GM23338 (cell line): ENCODE results near the gene APH1B. TPM values are rescaled to one million over a fixed set of nuclear protein-coding genes. Genes with fewer than 3 reads are reported as not detected.

Experiments used
- ATAC-seq: fragments of 200-7000 bp; cut with Tn5 transposase; 3 replicates; pipeline ENCODE4 v1.9.1; 2020
- DNase-seq: peaks from one replicate; pipeline ENCODE4 v3.0.0-alpha.2; 2015; ENCODE audit warnings: low spot score
- H2AFZ ChIP-seq: fragments of 200-600 bp; sonication (generic); 2 replicates; pipeline ENCODE4 v1.8.0; 2016; ENCODE audit warnings: antibody characterized with exemption, mild to moderate bottlenecking, moderate library complexity
- H3F3A ChIP-seq: fragments of 200-600 bp; sonication (generic); replicated peaks from 2 replicates; pipeline ENCODE4 v1.8.0; 2017; ENCODE audit warnings: antibody characterized with exemption, mixed run types, low read depth
- H3K27ac ChIP-seq: fragments of 200-600 bp; sonication (generic); 2 replicates; pipeline ENCODE4 v1.6.1; 2016; ENCODE audit warnings: low read depth
- H3K27me3 ChIP-seq: fragments of 200-600 bp; sonication (generic); 2 replicates; pipeline ENCODE4 v1.8.0; 2016; ENCODE audit warnings: mild to moderate bottlenecking, mixed run types, moderate library complexity; ENCODE audit not compliant: insufficient read depth
- H3K36me3 ChIP-seq: fragments of 200-600 bp; sonication (generic); 2 replicates; pipeline ENCODE4 v1.8.0; 2016; ENCODE audit warnings: mild to moderate bottlenecking; ENCODE audit not compliant: insufficient read depth
- H3K4me1 ChIP-seq: fragments of 200-600 bp; sonication (generic); 2 replicates; pipeline ENCODE4 v1.8.0; 2016; ENCODE audit warnings: mild to moderate bottlenecking, moderate library complexity; ENCODE audit not compliant: insufficient read depth
- H3K4me2 ChIP-seq: fragments of 200-600 bp; sonication (generic); 2 replicates; pipeline ENCODE4 v1.7.1; 2017; ENCODE audit warnings: mixed run types
- H3K4me3 ChIP-seq: fragments of 200-600 bp; sonication (generic); 2 replicates; pipeline ENCODE4 v1.6.1; 2016; ENCODE audit warnings: mixed run types
- H3K79me2 ChIP-seq: fragments of 200-600 bp; sonication (generic); replicated peaks from 2 replicates; pipeline ENCODE4 v1.8.0; 2017; ENCODE audit warnings: mild to moderate bottlenecking; ENCODE audit not compliant: insufficient read depth
- H3K9me2 ChIP-seq: fragments of 200-600 bp; sonication (generic); 2 replicates; pipeline ENCODE4 v1.8.0; 2017; ENCODE audit not compliant: insufficient read depth
- H4K20me1 ChIP-seq: fragments of 200-600 bp; sonication (generic); replicated peaks from 2 replicates; pipeline ENCODE4 v1.8.0; 2017; ENCODE audit warnings: mild to moderate bottlenecking; ENCODE audit not compliant: insufficient read depth
- H3K27ac Mint-ChIP-seq: 2 replicates; pipeline ENCODE4 v1.8.0; 2020; ENCODE audit warnings: inconsistent platforms, mild to moderate bottlenecking, moderate library complexity, mixed read lengths
- H3K27me3 Mint-ChIP-seq: 3 replicates; pipeline ENCODE4 v1.8.0; 2022; ENCODE audit warnings: low read depth, mild to moderate bottlenecking, moderate library complexity, mixed read lengths, inconsistent platforms; ENCODE audit not compliant: insufficient read depth, poor library complexity
- H3K36me3 Mint-ChIP-seq: 3 replicates; pipeline ENCODE4 v1.8.0; 2021; ENCODE audit warnings: low read depth, mild to moderate bottlenecking, inconsistent platforms, moderate library complexity, mixed read lengths
- H3K4me1 Mint-ChIP-seq: 3 replicates; pipeline ENCODE4 v1.8.0; 2020; ENCODE audit warnings: mild to moderate bottlenecking, inconsistent platforms, mixed read lengths
- H3K4me3 Mint-ChIP-seq: 3 replicates; pipeline ENCODE4 v1.8.0; 2021; ENCODE audit warnings: moderate library complexity, mild to moderate bottlenecking, inconsistent platforms, mixed read lengths
- H3K9me3 Mint-ChIP-seq: 3 replicates; pipeline ENCODE4 v1.8.0; 2020; ENCODE audit warnings: moderate library complexity, mild to moderate bottlenecking, inconsistent platforms, mixed read lengths
- CREB1 ChIP-seq: fragments of 250-450 bp; sonication (Bioruptor Pico); IDR thresholded peaks from 2 replicates; pipeline ENCODE4 v1.5.0; 2020; ENCODE audit warnings: low read depth, mild to moderate bottlenecking, moderate library complexity
- ETS1 ChIP-seq: IDR thresholded peaks from 2 replicates; pipeline ENCODE4 v1.6.1; 2016; ENCODE audit warnings: antibody characterized with exemption
- EZH2 ChIP-seq: fragments of 200-600 bp; sonication (generic); IDR thresholded peaks from one replicate; pipeline ENCODE4 v1.8.0; 2017; ENCODE audit warnings: antibody characterized with exemption, mild to moderate bottlenecking, low read depth; ENCODE audit not compliant: unreplicated experiment
- EZH2phosphoT487 ChIP-seq: fragments of 200-600 bp; sonication (generic); IDR thresholded peaks from one replicate; pipeline ENCODE4 v1.8.1; 2018; ENCODE audit warnings: antibody characterized with exemption; ENCODE audit not compliant: unreplicated experiment
- JUNB ChIP-seq: IDR thresholded peaks from one replicate; pipeline ENCODE4 v1.6.1; 2016; ENCODE audit warnings: antibody characterized with exemption; ENCODE audit not compliant: unreplicated experiment
- NANOG ChIP-seq: IDR thresholded peaks from 2 replicates; pipeline ENCODE4 v1.6.1; 2016; ENCODE audit warnings: antibody characterized with exemption, borderline replicate concordance
- POLR2AphosphoS5 ChIP-seq: IDR thresholded peaks from 2 replicates; pipeline ENCODE4 v1.6.1; 2016; ENCODE audit warnings: antibody characterized with exemption, low read depth
- STAT1 ChIP-seq: IDR thresholded peaks from one replicate; pipeline ENCODE4 v1.6.1; 2016; ENCODE audit warnings: antibody characterized with exemption; ENCODE audit not compliant: unreplicated experiment
- ZNF114 ChIP-seq: fragments of 250-450 bp; sonication (Bioruptor Pico); IDR thresholded peaks from 2 replicates; pipeline ENCODE4 v1.5.0; 2020; ENCODE audit warnings: mild to moderate bottlenecking, moderate library complexity
- ZNF331 ChIP-seq: fragments of 250-450 bp; sonication (Bioruptor Pico); IDR thresholded peaks from 2 replicates; pipeline ENCODE4 v1.5.0; 2020; ENCODE audit warnings: low read depth, mild to moderate bottlenecking, moderate library complexity
- polyA plus RNA-seq: library from polyadenylated mRNA; unstranded; fragments of >200 nt; fragmentation: Nextera tagmentation; extraction: Ambion mirVana; gene quantifications from 2 replicates; pipeline ENCODE4 v1.2.1, GENCODE V29; 2016
- total RNA-seq: library from RNA; depleted of rRNA; stranded (reverse); fragments of >200 nt; shearing (Covaris generic); gene quantifications from 2 replicates; pipeline ENCODE4 v1.2.3, GENCODE V29; 2014
- TF ChIP-seq, protein P1 (sequence below): fragments of 250-450 bp; sonication (Bioruptor Pico); IDR thresholded peaks from 2 replicates; pipeline ENCODE4 v1.5.0; 2020; ENCODE audit warnings: mild to moderate bottlenecking, moderate library complexity
- TF ChIP-seq, protein P2 (sequence below): IDR thresholded peaks from one replicate; pipeline ENCODE4 v1.6.1; 2018; ENCODE audit warnings: antibody characterized with exemption; ENCODE audit not compliant: unreplicated experiment
- TF ChIP-seq, protein P3 (sequence below), 2 experiments: fragments of 200-600 bp in 1 of 2; sonication (generic) in 1 of 2; conservative IDR thresholded peaks; 2 replicates each; pipeline versions ENCODE4 v1.5.1 to v1.6.1; 2016 to 2017; ENCODE audit warnings: antibody characterized with exemption in 2 of 2, low read depth in 2 of 2, mild to moderate bottlenecking in 2 of 2, moderate library complexity in 1 of 2

The APH1B gene
- total and polyA plus RNA-seq, 2 experiments from 2014 or later, result 14.3 to 24.4 TPM

GRCh38 chr15:63335543-63336240 is 58.3 kb downstream of the APH1B start:
- DNase-seq, result no peak
- Histone ChIP-seq H3K4me2 (no peak overlapping the region), H2AFZ (no peak overlapping the region), H3K4me1 (peaks cover 18% of the 10 kb centered on the region), H3K27ac (no peak overlapping the region), H3K9me2 (0 out of 2 replicates have a peak, but pooled peaks cover under 1% of the 10 kb centered on the region), H3K36me3 (no peaks in the 10 kb centered on the region), H3F3A (no peaks in the 10 kb centered on the region), H3K27me3 (no peaks in the 10 kb centered on the region), H3K4me3 (no peak overlapping the region), H3K79me2 (no peaks in the 10 kb centered on the region), H4K20me1 (no peaks in the 10 kb centered on the region)
- Mint-ChIP-seq H3K9me3 (no peaks in the 10 kb centered on the region), H3K36me3 (no peaks in the 10 kb centered on the region; the same call in 2 of the 3 replicates), H3K27ac (no peak overlapping the region), H3K4me1 (peaks cover 25% of the 10 kb centered on the region), H3K4me3 (no peak overlapping the region), H3K27me3 (no peaks in the 10 kb centered on the region)
- ATAC-seq, result no peak
- TF ChIP-seq EZH2phosphoT487, result no peak
- TF ChIP-seq NANOG, result no peak
- TF ChIP-seq ETS1, result no peak
- TF ChIP-seq EZH2, result no peak
- no peak for TF ChIP-seq STAT1
- no peak for TF ChIP-seq POLR2AphosphoS5
- TF ChIP-seq, protein P1, sequence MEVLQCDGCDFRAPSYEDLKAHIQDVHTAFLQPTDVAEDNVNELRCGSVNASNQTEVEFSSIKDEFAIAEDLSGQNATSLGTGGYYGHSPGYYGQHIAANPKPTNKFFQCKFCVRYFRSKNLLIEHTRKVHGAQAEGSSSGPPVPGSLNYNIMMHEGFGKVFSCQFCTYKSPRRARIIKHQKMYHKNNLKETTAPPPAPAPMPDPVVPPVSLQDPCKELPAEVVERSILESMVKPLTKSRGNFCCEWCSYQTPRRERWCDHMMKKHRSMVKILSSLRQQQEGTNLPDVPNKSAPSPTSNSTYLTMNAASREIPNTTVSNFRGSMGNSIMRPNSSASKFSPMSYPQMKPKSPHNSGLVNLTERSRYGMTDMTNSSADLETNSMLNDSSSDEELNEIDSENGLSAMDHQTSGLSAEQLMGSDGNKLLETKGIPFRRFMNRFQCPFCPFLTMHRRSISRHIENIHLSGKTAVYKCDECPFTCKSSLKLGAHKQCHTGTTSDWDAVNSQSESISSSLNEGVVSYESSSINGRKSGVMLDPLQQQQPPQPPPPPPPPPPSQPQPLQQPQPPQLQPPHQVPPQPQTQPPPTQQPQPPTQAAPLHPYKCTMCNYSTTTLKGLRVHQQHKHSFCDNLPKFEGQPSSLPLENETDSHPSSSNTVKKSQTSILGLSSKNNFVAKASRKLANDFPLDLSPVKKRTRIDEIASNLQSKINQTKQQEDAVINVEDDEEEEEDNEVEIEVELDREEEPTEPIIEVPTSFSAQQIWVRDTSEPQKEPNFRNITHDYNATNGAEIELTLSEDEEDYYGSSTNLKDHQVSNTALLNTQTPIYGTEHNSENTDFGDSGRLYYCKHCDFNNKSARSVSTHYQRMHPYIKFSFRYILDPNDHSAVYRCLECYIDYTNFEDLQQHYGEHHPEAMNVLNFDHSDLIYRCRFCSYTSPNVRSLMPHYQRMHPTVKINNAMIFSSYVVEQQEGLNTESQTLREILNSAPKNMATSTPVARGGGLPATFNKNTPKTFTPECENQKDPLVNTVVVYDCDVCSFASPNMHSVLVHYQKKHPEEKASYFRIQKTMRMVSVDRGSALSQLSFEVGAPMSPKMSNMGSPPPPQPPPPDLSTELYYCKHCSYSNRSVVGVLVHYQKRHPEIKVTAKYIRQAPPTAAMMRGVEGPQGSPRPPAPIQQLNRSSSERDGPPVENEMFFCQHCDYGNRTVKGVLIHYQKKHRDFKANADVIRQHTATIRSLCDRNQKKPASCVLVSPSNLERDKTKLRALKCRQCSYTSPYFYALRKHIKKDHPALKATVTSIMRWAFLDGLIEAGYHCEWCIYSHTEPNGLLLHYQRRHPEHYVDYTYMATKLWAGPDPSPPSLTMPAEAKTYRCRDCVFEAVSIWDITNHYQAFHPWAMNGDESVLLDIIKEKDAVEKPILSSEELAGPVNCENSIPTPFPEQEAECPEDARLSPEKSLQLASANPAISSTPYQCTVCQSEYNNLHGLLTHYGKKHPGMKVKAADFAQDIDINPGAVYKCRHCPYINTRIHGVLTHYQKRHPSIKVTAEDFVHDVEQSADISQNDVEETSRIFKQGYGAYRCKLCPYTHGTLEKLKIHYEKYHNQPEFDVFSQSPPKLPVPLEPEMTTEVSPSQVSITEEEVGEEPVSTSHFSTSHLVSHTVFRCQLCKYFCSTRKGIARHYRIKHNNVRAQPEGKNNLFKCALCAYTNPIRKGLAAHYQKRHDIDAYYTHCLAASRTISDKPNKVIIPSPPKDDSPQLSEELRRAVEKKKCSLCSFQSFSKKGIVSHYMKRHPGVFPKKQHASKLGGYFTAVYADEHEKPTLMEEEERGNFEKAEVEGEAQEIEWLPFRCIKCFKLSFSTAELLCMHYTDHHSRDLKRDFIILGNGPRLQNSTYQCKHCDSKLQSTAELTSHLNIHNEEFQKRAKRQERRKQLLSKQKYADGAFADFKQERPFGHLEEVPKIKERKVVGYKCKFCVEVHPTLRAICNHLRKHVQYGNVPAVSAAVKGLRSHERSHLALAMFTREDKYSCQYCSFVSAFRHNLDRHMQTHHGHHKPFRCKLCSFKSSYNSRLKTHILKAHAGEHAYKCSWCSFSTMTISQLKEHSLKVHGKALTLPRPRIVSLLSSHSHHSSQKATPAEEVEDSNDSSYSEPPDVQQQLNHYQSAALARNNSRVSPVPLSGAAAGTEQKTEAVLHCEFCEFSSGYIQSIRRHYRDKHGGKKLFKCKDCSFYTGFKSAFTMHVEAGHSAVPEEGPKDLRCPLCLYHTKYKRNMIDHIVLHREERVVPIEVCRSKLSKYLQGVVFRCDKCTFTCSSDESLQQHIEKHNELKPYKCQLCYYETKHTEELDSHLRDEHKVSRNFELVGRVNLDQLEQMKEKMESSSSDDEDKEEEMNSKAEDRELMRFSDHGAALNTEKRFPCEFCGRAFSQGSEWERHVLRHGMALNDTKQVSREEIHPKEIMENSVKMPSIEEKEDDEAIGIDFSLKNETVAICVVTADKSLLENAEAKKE, result no peak
- TF ChIP-seq, protein P2, sequence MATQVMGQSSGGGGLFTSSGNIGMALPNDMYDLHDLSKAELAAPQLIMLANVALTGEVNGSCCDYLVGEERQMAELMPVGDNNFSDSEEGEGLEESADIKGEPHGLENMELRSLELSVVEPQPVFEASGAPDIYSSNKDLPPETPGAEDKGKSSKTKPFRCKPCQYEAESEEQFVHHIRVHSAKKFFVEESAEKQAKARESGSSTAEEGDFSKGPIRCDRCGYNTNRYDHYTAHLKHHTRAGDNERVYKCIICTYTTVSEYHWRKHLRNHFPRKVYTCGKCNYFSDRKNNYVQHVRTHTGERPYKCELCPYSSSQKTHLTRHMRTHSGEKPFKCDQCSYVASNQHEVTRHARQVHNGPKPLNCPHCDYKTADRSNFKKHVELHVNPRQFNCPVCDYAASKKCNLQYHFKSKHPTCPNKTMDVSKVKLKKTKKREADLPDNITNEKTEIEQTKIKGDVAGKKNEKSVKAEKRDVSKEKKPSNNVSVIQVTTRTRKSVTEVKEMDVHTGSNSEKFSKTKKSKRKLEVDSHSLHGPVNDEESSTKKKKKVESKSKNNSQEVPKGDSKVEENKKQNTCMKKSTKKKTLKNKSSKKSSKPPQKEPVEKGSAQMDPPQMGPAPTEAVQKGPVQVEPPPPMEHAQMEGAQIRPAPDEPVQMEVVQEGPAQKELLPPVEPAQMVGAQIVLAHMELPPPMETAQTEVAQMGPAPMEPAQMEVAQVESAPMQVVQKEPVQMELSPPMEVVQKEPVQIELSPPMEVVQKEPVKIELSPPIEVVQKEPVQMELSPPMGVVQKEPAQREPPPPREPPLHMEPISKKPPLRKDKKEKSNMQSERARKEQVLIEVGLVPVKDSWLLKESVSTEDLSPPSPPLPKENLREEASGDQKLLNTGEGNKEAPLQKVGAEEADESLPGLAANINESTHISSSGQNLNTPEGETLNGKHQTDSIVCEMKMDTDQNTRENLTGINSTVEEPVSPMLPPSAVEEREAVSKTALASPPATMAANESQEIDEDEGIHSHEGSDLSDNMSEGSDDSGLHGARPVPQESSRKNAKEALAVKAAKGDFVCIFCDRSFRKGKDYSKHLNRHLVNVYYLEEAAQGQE, result no peak
- TF ChIP-seq, protein P3, sequence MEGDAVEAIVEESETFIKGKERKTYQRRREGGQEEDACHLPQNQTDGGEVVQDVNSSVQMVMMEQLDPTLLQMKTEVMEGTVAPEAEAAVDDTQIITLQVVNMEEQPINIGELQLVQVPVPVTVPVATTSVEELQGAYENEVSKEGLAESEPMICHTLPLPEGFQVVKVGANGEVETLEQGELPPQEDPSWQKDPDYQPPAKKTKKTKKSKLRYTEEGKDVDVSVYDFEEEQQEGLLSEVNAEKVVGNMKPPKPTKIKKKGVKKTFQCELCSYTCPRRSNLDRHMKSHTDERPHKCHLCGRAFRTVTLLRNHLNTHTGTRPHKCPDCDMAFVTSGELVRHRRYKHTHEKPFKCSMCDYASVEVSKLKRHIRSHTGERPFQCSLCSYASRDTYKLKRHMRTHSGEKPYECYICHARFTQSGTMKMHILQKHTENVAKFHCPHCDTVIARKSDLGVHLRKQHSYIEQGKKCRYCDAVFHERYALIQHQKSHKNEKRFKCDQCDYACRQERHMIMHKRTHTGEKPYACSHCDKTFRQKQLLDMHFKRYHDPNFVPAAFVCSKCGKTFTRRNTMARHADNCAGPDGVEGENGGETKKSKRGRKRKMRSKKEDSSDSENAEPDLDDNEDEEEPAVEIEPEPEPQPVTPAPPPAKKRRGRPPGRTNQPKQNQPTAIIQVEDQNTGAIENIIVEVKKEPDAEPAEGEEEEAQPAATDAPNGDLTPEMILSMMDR (conservative IDR thresholded peaks at IDR 0.05; ENCODE audit: low read depth in 2 of 2), result no peak
- TF ChIP-seq ZNF331 (CRISPR knock-in tag), result no peak
- TF ChIP-seq JUNB, result no peak
- TF ChIP-seq ZNF114 (CRISPR knock-in tag), result no peak
- TF ChIP-seq CREB1, result no peak
